HCT116 (cell line): Measurements from ENCODE around the gene TMEM151A. TPM values are rescaled to one million over a fixed set of nuclear protein-coding genes. Genes with fewer than 3 reads are reported as not detected.

Experiments used
- ATAC-seq: fragments of 200-7000 bp; cut with Tn5 transposase; 2 replicates; pipeline ENCODE4 v1.9.1; 2020; ENCODE audit warnings: mild to moderate bottlenecking, moderate library complexity
- BruUV-seq: library from RNA; stranded (reverse); fragments of 400-500 nt; replicated peaks from 2 replicates; lab custom pipeline; 2021; lab: Mats Ljungman, UMichigan
- CTCF ChIA-PET: fragments of 300-600 bp; sonication (Branson Sonifier 250); formaldehyde crosslinking; loops from one replicate; lab custom pipeline; 2021; ENCODE audit warnings: antibody characterized with exemption; lab: Charles Lee
- POLR2A ChIA-PET: fragments of 300-600, 350-600 bp; sonication (Branson Sonifier 250); formaldehyde crosslinking; loops from one replicate; lab custom pipeline; 2021; ENCODE audit warnings: antibody characterized with exemption; lab: Charles Lee
- RAD21 ChIA-PET, 2 experiments: fragments of 300-600 bp; sonication (Branson Sonifier 250); formaldehyde crosslinking; loops; one replicate each; lab custom pipeline; 2023; ENCODE audit warnings: low total read pairs in 2 of 2; ENCODE audit not compliant: uncharacterized antibody in 2 of 2, unreplicated experiment in 2 of 2, low non-redundant PET in 1 of 2; lab: Charles Lee
- DNase-seq: peaks from one replicate; pipeline ENCODE4 v3.0.0-alpha.2; 2010; ENCODE audit warnings: low read depth, low spot score
- H2AFZ ChIP-seq: fragments of 200-600 bp; shearing (Covaris generic), sonication (generic); 2 replicates; pipeline ENCODE4 v1.6.1; 2017; ENCODE audit warnings: low read depth, mixed run types, mixed read lengths, antibody characterized with exemption, low read length; ENCODE audit not compliant: poor library complexity, severe bottlenecking
- H3K27ac ChIP-seq: 2 replicates; pipeline ENCODE4 v1.5.1; 2012; ENCODE audit warnings: low read depth, low read length
- H3K27me3 ChIP-seq: fragments of 200-600 bp; sonication (generic); 2 replicates; pipeline ENCODE4 v1.6.1; 2016; ENCODE audit warnings: mixed run types, low read length, mixed read lengths; ENCODE audit not compliant: insufficient read depth
- H3K36me3 ChIP-seq, 2 experiments: fragments of 200-500 bp in 1 of 2; fragments of 200-600 bp in 1 of 2; sonication (Bioruptor generic) in 1 of 2; sonication (generic) in 1 of 2; 2 replicates each; pipeline versions ENCODE4 v1.5.1 to v1.6.1; 2014 to 2016; ENCODE audit warnings: low read length in 2 of 2, inconsistent platforms in 1 of 2, mixed read lengths in 1 of 2, mixed run types in 1 of 2; ENCODE audit not compliant: insufficient read depth in 2 of 2, control insufficient read depth in 1 of 2
- H3K4me1 ChIP-seq, 2 experiments: fragments of 200-600 bp in 1 of 2; sonication (generic) in 1 of 2; 2 replicates each; pipeline versions ENCODE4 v1.5.1 to v1.6.1; 2012 to 2017; ENCODE audit warnings: low read length in 2 of 2, inconsistent platforms in 1 of 2, mild to moderate bottlenecking in 1 of 2, mixed read lengths in 1 of 2, mixed run types in 1 of 2, moderate library complexity in 1 of 2; ENCODE audit not compliant: insufficient read depth in 2 of 2, control insufficient read depth in 1 of 2
- H3K4me2 ChIP-seq: fragments of 200-600 bp; sonication (generic); 2 replicates; pipeline ENCODE4 v1.6.1; 2017; ENCODE audit warnings: mixed run types, low read length, mixed read lengths
- H3K4me3 ChIP-seq, 2 experiments: fragments of 200-600 bp in 1 of 2; sonication (generic) in 1 of 2; replicated peaks in 1 of 2; 2 replicates each; pipeline ENCODE4 v1.5.1; 2011 to 2016; ENCODE audit warnings: low read length in 2 of 2, control low read depth in 1 of 2, low read depth in 1 of 2, mild to moderate bottlenecking in 1 of 2, mixed read lengths in 1 of 2, mixed run types in 1 of 2
- H3K79me2 ChIP-seq: fragments of 200-600 bp; sonication (generic); 2 replicates; pipeline ENCODE4 v1.6.1; 2017; ENCODE audit warnings: mild to moderate bottlenecking, mixed run types, low read length, moderate library complexity, mixed read lengths; ENCODE audit not compliant: insufficient read depth
- H3K9ac ChIP-seq: fragments of 200-600 bp; sonication (generic); 2 replicates; pipeline ENCODE4 v1.6.1; 2016; ENCODE audit warnings: low read length, mixed read lengths
- H3K9me2 ChIP-seq: fragments of 200-600 bp; sonication (generic), shearing (Covaris generic); 2 replicates; pipeline ENCODE4 v1.6.1; 2017; ENCODE audit warnings: mixed run types, mild to moderate bottlenecking, moderate library complexity; ENCODE audit not compliant: insufficient read depth
- H3K9me3 ChIP-seq, 2 experiments: fragments of 200-500 bp in 1 of 2; fragments of 200-600 bp in 1 of 2; sonication (Bioruptor generic) in 1 of 2; sonication (generic) in 1 of 2; 2 replicates each; pipeline ENCODE4 v1.6.1; 2014 to 2017; ENCODE audit warnings: low read length in 2 of 2, mixed read lengths in 2 of 2, inconsistent platforms in 1 of 2, low read depth in 1 of 2, mild to moderate bottlenecking in 1 of 2, mixed run types in 1 of 2, moderate library complexity in 1 of 2; ENCODE audit not compliant: control insufficient read depth in 1 of 2, insufficient read depth in 1 of 2
- H4K20me1 ChIP-seq: fragments of 200-600 bp; sonication (generic), shearing (Covaris generic); 2 replicates; pipeline ENCODE4 v1.6.1; 2017; ENCODE audit warnings: mixed run types, mild to moderate bottlenecking, moderate library complexity; ENCODE audit not compliant: insufficient read depth
- ATF3 ChIP-seq: IDR thresholded peaks from 2 replicates; pipeline ENCODE4 v1.6.1; 2012
- CBX3 ChIP-seq: IDR thresholded peaks from 2 replicates; pipeline ENCODE4 v1.6.1; 2012; ENCODE audit warnings: low read depth
- CEBPB ChIP-seq: IDR thresholded peaks from 2 replicates; pipeline ENCODE4 v1.6.1; 2012; ENCODE audit warnings: low read depth
- EGR1 ChIP-seq: IDR thresholded peaks from 2 replicates; pipeline ENCODE4 v1.6.1; 2012; ENCODE audit warnings: low read depth
- ELF1 ChIP-seq: IDR thresholded peaks from 2 replicates; pipeline ENCODE4 v1.6.1; 2012; ENCODE audit warnings: low read depth, borderline replicate concordance
- FOSL1 ChIP-seq: IDR thresholded peaks from 2 replicates; pipeline ENCODE4 v1.6.1; 2012; ENCODE audit warnings: low read depth
- JUND ChIP-seq: IDR thresholded peaks from 2 replicates; pipeline ENCODE4 v1.6.1; 2012
- POLR2A ChIP-seq: IDR thresholded peaks from 2 replicates; pipeline ENCODE4 v1.7.0; 2011; ENCODE audit warnings: borderline replicate concordance; ENCODE audit not compliant: insufficient read depth, insufficient read length; ENCODE audit errors: extremely low read depth
- POLR2AphosphoS5 ChIP-seq: IDR thresholded peaks from 2 replicates; pipeline ENCODE4 v1.6.1; 2011; ENCODE audit warnings: mild to moderate bottlenecking, low read depth, low read length, moderate library complexity
- RAD21 ChIP-seq: IDR thresholded peaks from 2 replicates; pipeline ENCODE4 v1.6.1; 2012; ENCODE audit warnings: low read depth, mild to moderate bottlenecking
- REST ChIP-seq: IDR thresholded peaks from 2 replicates; pipeline ENCODE4 v1.6.1; 2012; ENCODE audit warnings: low read depth
- SP1 ChIP-seq: IDR thresholded peaks from 2 replicates; pipeline ENCODE4 v1.6.1; 2012; ENCODE audit warnings: low read depth
- YY1 ChIP-seq: IDR thresholded peaks from 2 replicates; pipeline ENCODE4 v1.6.1; 2011; ENCODE audit warnings: low read length, low read depth, moderate library complexity, mild to moderate bottlenecking; ENCODE audit not compliant: insufficient replicate concordance; ENCODE audit errors: extremely low read depth
- ZFX ChIP-seq: fragments of 450-650 bp; IDR thresholded peaks from 2 replicates; pipeline ENCODE4 v1.6.1; 2017
- intact Hi-C: fragments of 100-400 bp; cut with micrococcal nuclease; formaldehyde crosslinking; loops from 2 replicates; pipeline ENCODE4 v1.10.0; 2022
- total RNA-seq: library from RNA; stranded (reverse); gene quantifications from one replicate; pipeline ENCODE4 v1.2.1, GENCODE V29; 2021; ENCODE audit not compliant: unreplicated experiment
- TF ChIP-seq, protein P1 (sequence below), 3 experiments: fragments of 200-600 bp in 1 of 3; sonication (generic) in 1 of 3; IDR thresholded peaks in 2 of 3; conservative IDR thresholded peaks in 1 of 3; 2 replicates each; pipeline ENCODE4 v1.5.1; 2012 to 2017; ENCODE audit warnings: low read depth in 2 of 3, low read length in 2 of 3, antibody characterized with exemption in 1 of 3, borderline replicate concordance in 1 of 3, control low read depth in 1 of 3, mild to moderate bottlenecking in 1 of 3, mixed read lengths in 1 of 3, mixed run types in 1 of 3, moderate library complexity in 1 of 3; ENCODE audit not compliant: insufficient read depth in 1 of 3

TMEM151A gene
- total RNA-seq, 1 experiment from 2014 or later, result 5.9 TPM

DNA sequence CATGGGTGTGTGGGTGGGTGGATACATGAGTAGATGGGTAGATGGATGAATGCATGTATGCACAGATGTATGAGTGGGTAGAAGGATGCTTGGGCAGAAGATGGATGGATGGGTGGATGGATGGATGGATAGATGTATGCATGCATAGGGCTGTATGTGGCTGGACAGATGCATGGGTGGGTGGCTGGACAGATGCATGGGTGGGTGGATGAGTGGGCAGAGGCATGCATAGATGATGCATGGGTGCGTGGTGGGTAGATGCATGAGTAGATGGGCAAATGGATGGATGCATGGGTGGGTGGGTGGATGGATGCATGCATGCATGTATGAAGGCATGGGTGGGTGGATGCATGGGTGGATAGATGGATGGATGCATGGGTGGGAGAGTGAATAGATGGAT, 32.0 kb downstream of the TMEM151A start:
- no peaks in the 10 kb centered on the region for H3K79me2 ChIP-seq
- no peaks in the 10 kb centered on the region for H3K9me2 ChIP-seq
- no peaks in the 10 kb centered on the region for H3K36me3 ChIP-seq
- CTCF ChIA-PET, result interaction anchor here (2.1 kb wide), 1 partner anchor 12 kb away, joined by 9 read pairs; no protein-coding TSS in a partner anchor
- TF ChIP-seq RAD21, result no peak
- H3K4me1 ChIP-seq, result peaks cover 14 to 44% of the 10 kb centered on the region in 2 experiments
- H3K9ac ChIP-seq, result no peak overlapping the region
- ATAC-seq (no peak), DNase-seq (no peak)
- POLR2A ChIA-PET, result no interaction called here
- no peak overlapping the region for H3K27ac ChIP-seq
- H3K4me3 ChIP-seq, result no peak overlapping the region
- H2AFZ ChIP-seq, result no peak overlapping the region
- no TSS peak for BruUV-seq
- no peaks in the 10 kb centered on the region for H3K27me3 ChIP-seq
- RAD21 ChIA-PET, result no interaction called here
- H3K9me3 ChIP-seq, result no peaks in the 10 kb centered on the region
- no peak overlapping the region for H3K4me2 ChIP-seq
- no peaks in the 10 kb centered on the region for H4K20me1 ChIP-seq
- intact Hi-C loops, result no loop called here

GRCh38 chr11:66324664-66325063, 33.0 kb downstream of the TMEM151A start:
- no peak overlapping the region for H2AFZ ChIP-seq
- H3K9me3 ChIP-seq, result no peaks in the 10 kb centered on the region
- no peaks in the 10 kb centered on the region for H4K20me1 ChIP-seq
- H3K4me1 ChIP-seq, result peaks cover 17 to 51% of the 10 kb centered on the region in 2 experiments
- DNase-seq, result no peak
- no peak for ATAC-seq
- intact Hi-C loops, result no loop called here
- peak overlapping the region; percentile 46 for H3K4me2 ChIP-seq
- ChIA-PET RAD21 (no interaction called here), CTCF (interaction anchor here (2.1 kb wide), 1 partner anchor 13 kb away, joined by 9 read pairs; no protein-coding TSS in a partner anchor), POLR2A (no interaction called here)
- no peak overlapping the region for H3K27ac ChIP-seq
- no peaks in the 10 kb centered on the region for H3K36me3 ChIP-seq
- H3K79me2 ChIP-seq, result no peaks in the 10 kb centered on the region
- H3K27me3 ChIP-seq, result no peaks in the 10 kb centered on the region
- peak overlapping the region; percentile 11; the same call in 1 of the 2 replicates for H3K9ac ChIP-seq
- no peaks in the 10 kb centered on the region for H3K9me2 ChIP-seq
- no peak overlapping the region for H3K4me3 ChIP-seq
- BruUV-seq, result no TSS peak
- TF ChIP-seq REST (no peak), SP1 (no peak), ATF3 (no peak), POLR2AphosphoS5 (no peak), ELF1 (no peak), EGR1 (no peak), CEBPB (no peak), POLR2A (no peak), ZFX (no peak), JUND (no peak), CBX3 (no peak), FOSL1 (no peak), YY1 (no peak)
- TF ChIP-seq, protein P1, sequence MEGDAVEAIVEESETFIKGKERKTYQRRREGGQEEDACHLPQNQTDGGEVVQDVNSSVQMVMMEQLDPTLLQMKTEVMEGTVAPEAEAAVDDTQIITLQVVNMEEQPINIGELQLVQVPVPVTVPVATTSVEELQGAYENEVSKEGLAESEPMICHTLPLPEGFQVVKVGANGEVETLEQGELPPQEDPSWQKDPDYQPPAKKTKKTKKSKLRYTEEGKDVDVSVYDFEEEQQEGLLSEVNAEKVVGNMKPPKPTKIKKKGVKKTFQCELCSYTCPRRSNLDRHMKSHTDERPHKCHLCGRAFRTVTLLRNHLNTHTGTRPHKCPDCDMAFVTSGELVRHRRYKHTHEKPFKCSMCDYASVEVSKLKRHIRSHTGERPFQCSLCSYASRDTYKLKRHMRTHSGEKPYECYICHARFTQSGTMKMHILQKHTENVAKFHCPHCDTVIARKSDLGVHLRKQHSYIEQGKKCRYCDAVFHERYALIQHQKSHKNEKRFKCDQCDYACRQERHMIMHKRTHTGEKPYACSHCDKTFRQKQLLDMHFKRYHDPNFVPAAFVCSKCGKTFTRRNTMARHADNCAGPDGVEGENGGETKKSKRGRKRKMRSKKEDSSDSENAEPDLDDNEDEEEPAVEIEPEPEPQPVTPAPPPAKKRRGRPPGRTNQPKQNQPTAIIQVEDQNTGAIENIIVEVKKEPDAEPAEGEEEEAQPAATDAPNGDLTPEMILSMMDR (IDR thresholded peaks at IDR 0.05 in 2 of 3, conservative IDR thresholded peaks at IDR 0.05 in 1 of 3; ENCODE audit: borderline replicate concordance in 1 of 3, insufficient read depth in 1 of 3, low read depth in 2 of 3, low read length in 2 of 3), result no peak
